Measurements from ENCODE around the gene MARCO.
A peak's percentile ranks its signal among the peaks of the same experiment; 100 is the strongest.
"Not testable (repeated sequence)": the region's sequence is repeated elsewhere in the genome, so short reads cannot be mapped to it uniquely, and the experiment has no call there.

Gene MARCO

DNA sequence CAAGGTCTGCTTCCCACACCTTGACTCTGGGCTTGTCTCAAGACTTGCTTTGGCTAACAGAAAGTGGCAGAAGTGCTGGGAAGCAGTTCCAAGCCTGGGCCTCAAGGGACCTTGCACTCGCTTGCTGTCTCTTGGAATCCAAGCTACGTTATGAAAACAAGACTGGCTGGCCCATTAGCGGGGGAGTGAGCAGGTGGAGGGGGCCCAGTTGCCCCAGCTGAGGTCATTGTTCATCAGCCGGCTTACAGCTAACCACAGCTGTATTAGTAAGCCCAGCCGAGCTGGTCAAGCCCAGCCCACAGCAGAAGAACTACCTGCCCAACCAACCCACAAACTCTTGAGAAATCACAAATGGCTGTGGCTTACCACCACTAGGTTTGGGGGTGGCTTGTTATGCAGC lies 63.1 kb downstream of the MARCO start:
- DNase-seq = no peak

DNA sequence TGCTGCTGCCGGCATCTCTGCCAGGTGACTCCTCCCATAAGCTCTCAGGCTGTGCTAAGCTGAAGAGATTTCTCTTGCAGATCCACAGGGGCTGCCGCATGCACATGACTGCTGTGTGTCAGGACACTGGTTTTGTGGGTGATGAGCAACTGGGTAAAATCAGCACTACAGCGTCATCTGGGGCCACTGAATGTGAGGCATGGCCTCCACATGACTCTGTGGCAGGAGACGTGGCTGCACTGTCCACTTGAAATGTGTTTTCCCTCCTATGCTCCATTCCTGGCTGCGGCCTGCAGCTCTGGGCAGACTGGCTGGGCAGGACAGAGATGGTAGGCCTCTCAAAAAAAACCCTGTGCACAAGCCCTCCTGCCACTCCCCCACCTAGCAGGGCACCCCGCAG lies 63.6 kb downstream of the MARCO start:
- no peak for DNase-seq

GRCh38 chr2:119006441-119006840 lies 64.4 kb downstream of the MARCO start:
- no peak for DNase-seq

GRCh38 chr2:119008108-119008507 lies 66.1 kb downstream of the MARCO start:
- DNase-seq = no peak

GRCh38 chr2:119009110-119009509 lies 67.1 kb downstream of the MARCO start:
- DNase-seq = no peak

DNA sequence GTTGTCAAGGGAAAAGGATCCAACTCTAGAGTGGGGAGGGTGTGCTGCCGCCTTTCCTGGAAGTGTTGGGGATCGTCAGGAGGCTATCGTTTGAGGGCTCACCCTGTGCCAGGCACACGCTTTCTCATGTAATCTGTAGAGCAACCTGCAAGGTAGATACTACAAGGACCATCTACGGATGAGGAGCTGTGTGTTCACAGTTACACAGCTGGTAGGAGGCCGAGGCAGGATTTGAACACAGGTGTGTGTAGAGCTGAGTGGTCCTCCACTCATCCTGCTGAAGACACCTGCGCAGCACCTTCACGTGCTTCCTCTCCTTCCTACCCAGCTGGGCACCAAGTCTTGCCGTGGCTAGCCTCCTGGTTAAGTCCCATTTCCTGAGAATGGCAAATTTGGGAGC lies 68.3 kb downstream of the MARCO start:
- no peak for DNase-seq

DNA sequence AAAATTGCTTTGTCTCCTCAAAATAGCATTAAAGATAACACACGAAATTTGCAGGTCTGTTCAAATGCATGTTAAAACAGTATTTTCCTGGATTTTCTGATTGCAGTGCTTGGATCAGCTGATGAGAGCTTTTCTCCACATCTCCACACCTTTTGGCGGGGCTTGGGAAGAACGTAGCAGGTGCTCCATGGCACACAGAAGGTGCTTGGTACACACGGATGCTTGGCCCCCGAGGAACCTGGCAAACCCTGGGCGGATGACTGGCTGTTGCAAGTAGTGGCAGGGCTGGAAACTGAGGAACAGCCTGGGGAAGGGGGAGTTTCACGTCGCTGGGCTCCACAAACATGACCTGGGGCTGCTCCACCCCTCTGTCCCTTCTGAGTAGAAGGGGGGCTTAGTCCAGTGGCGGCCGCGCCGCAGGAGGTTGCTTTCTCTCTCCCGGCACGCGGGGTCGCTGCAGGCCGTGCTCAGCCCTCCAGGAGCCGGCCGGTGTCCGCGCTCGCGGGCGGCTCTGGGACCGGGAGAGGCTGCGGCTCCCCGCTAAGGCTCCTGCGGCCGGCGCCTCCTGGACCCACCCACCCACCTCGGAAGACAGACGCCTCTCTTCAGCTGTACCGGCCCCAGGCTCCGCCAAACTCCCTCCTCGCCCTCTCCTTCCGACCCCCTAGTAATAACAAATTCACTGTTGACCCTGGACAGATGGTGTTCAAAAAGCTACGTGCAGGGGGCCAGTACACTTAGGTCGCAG lies 69.3 kb downstream of the MARCO start:
- DNase-seq = peak in 7 of 14 donors; percentile 4 to 55 (median 16)

GRCh38 chr2:119011910-119012209 lies 69.9 kb downstream of the MARCO start:
- no peak for DNase-seq

DNA sequence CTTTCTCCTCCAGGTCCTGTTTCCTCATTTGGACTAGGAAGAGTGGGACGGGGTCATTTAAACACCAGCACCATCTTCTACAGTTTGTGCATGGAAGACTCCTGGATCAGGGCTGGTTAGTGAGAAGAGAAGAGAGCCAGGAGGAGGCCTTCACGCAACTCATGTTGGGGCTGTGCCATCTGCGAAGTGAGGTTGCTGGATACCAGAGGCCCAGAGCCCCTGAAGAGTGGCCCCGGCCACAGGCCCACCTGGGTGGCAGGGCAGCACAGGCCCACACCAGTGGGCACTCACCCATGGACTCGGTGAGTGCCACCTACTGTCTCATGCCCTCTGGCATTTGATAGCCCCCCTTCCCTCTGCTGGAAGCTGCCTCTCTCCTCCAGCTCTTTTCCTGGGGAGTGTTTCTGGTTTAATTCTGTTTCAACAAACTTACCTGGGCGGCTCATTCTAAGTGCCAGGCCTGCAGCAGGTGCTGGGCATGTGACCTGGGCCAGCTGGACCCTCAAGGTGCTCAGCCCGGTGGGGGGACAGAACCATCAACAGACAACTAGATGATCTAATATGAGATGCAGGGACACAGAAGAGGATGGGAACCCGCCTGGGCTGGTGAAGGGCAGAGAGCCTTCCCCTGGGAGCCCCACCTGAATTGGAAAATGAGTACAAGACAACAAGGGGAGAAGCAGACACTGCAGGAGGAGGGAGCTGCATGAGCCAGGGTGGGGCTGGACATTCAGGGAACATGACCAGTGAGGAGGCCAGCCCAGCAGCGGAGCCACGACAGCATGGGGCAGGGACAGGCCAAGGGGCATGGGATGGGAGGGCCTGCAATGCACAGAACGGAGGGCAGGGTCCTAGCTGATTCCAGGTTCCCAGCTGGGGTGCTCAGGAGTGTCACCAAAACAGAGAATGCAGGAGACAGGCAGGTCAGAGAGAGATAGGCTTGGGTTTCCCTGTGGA lies 70.6 kb downstream of the MARCO start:
- no peak for DNase-seq

- DNase-seq = no peak
Observed at GRCh38 chr2:119013671-119014070, 71.7 kb downstream of the MARCO start.

DNA sequence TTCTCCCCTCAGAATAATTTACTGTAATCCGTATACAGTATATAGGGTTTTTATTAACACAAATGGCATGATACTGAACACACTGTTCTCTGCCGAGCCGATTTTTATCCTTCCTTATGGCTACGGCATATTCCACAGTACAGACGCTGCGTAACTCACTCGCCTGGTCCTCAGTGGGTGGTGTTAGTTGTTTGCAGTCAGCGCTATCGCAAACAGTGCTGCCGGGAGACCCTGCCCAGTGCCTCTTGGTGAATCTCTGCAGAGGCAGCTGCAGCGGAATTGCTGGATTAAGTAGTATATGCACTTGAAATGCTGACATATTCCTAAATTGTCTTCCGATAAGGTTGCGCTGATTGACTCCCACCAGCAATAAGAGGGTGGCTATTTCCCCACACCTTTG lies 73.9 kb downstream of the MARCO start:
- DNase-seq = no peak

DNA sequence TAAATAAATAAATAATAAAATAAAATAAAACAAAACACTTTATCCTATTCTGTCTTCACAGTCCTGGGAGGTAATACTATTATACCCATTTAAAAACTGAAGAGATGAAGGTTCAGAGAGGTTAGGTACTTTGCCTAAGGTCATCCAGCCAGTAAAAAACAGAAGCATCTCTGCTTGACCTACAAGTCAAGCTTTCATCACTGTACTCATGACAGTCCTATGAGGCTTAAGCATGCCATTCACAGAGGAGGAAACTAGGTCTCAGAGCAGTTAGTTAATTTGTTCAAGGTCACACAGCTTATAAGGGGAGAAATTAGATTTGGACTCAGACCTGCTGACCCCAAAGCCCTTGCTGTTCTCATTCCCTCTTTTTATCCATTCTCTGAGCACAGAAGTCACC lies 77.5 kb downstream of the MARCO start:
- no peak for DNase-seq

DNA sequence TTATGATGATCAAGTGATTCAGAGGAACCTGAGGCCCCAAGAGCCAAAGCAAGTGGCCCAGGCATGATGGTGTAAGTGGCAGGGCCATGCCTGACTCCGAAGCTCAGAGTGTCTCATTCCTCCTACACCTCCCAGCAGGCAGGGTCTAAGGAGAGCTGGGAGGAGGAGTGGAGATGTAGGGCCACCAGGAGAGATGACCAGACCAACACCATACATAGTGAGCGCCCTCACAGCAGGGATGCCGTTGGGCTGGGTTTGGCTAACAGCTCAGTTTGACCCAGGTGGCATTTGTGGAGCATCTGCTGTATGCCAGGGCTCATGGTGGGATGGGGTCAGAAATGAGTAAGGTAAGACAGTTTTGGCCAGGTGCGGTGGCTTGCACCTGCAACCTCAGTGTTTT lies 80.7 kb downstream of the MARCO start:
- no peak for DNase-seq

- DNase-seq = no peak
Observed at GRCh38 chr2:119023534-119023933, 81.5 kb downstream of the MARCO start.

DNA sequence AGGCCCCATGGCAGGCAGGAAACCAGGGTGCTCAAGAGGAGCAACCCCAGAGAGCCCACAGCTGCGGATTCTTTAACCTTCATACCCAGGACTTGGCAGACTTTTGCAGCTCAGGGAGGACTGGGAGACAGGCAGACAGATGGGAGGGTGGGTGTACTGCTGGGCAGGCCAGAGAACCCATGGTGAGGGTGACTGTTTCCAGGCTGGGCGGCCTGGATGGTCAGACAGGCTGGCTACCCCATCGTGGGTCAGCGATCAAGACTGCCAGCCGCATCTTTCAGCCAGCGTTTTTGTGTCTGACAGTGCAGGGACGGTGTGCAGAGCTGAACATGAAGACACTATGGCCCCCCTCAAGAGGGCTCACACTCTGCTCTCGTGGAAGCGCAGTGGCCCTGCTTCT lies 82.2 kb downstream of the MARCO start:
- no peak for DNase-seq

- DNase-seq = no peak
Observed at GRCh38 chr2:119024568-119024967, 82.6 kb downstream of the MARCO start.

DNA sequence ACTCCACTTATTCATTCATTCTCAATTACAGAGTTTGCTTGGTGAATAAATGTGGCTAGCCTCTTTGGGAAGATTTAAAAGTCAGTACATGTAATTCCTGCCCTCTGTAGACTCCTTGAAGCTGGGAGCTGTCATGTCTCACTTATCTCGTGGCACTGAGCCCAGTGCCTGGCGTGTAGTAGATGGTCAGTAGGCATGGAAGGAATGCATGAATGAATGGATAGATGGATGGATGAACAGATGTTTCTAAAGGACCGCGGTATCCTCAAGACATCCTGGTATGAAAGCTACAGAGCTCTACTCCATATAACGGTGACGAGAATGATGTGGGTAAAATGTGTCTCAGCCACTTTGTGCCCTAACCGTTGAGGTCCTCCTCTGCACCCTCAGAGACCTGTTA lies 83.0 kb downstream of the MARCO start:
- DNase-seq = no peak

- DNase-seq = no peak
Observed at GRCh38 chr2:119025762-119026351, 83.9 kb downstream of the MARCO start.

DNA sequence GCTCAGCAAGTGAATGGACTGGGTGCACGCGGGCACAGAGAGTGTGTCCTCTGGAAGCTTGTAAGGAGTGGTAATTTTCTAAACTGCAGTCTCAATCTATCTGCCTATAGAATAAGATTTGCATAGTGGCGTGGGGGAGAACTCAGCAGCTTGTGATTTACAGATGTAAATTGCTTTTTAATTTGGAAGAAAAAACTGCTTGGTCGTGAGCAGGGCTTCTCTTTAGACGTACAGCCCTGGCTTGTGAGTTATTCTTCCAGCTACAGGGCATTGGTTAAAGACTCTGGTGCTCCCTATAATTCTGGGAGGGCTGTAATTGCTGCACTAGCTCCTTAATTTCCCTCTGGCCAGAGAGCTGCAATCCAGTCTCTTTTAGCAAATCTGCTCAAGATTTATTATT lies 84.9 kb downstream of the MARCO start:
- no peak for DNase-seq

- no peak for DNase-seq
Observed at GRCh38 chr2:119028327-119029174, 86.6 kb downstream of the MARCO start.

DNA sequence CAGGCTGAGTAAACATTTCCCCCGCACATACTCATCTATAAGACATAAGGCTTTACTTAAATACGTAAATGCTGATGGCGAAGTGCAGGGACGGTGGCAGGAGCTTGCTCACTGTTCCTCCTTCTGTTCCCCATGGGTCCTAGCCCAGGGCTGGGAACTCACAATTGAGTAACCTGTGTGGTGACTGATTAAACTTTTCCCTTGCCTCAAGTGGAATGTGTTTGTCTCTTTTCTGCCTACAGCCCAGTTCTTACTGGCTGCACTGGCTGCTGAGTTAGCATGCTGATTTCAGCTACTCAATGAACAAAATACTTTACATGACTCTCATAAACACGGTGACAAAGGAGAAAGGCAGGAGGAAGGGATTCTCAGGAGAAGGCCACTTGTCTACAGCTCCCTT lies 87.3 kb downstream of the MARCO start:
- DNase-seq = no peak

GRCh38 chr2:119037922-119038321 lies 95.9 kb downstream of the MARCO start:
- not testable (repeated sequence) for DNase-seq

- no peak for DNase-seq
Observed at GRCh38 chr2:119040730-119041129, 98.7 kb downstream of the MARCO start.
